ENCODE results near the gene C3. TPM values are rescaled to one million over a fixed set of nuclear protein-coding genes. Genes with fewer than 3 reads are reported as not detected.
A peak's percentile ranks its signal among the peaks of the same experiment; 100 is the strongest.
"Not testable (repeated sequence)": the region's sequence is repeated elsewhere in the genome, so short reads cannot be mapped to it uniquely, and the experiment has no call there.

Gene C3
- total and polyA plus RNA-seq, 2 donors from 2014 or later: 452 to 3,831 TPM

GRCh38 chr19:6765738-6766356 is 45.4 kb upstream of the C3 start:
- Histone ChIP-seq H3K27ac (ENCODE audit: low read depth in 2 of 2, low read length in 2 of 2) (peak overlapping the region; percentile 60 to 77), H3K9me3 (ENCODE audit: control insufficient read depth in 2 of 3, insufficient read depth in 1 of 3, low read length in 3 of 3) (no peaks in the 10 kb centered on the region), H3K9ac (ENCODE audit: low read length in 3 of 3) (peak overlapping the region in 2 of 3 donors; percentile 20 to 30), H3K4me3 (ENCODE audit: low read length in 3 of 3) (peak overlapping the region; percentile 40 to 88 (median 73)), H3K27me3 (ENCODE audit: control insufficient read depth, insufficient read depth, low read length) (no peaks in the 10 kb centered on the region), H3K36me3 (ENCODE audit: control insufficient read depth in 2 of 3, insufficient read depth in 3 of 3, low read length in 3 of 3) (no peaks in the 10 kb centered on the region), H3K4me1 (ENCODE audit: control insufficient read depth in 2 of 3, insufficient read depth in 2 of 3, low read depth in 1 of 3, low read length in 3 of 3) (peaks cover 0 to 13% (median 0%) of the 10 kb centered on the region in 3 donors)
- intact Hi-C loops (cut with DNase I): no loop called here
- TF ChIP-seq CTCF (IDR thresholded peaks at IDR 0.05; ENCODE audit: borderline replicate concordance, extremely low read depth, insufficient read depth): no peak
- no peak for FAIRE-seq
- peak; percentile 80 to 96 (median 84) for DNase-seq

GRCh38 chr19:6762253-6762797 is 41.9 kb upstream of the C3 start:
- H3K36me3 ChIP-seq (ENCODE audit: control insufficient read depth in 2 of 3, insufficient read depth in 3 of 3, low read length in 3 of 3); FAIRE-seq; intact Hi-C loops (cut with DNase I): not testable (repeated sequence)

DNA sequence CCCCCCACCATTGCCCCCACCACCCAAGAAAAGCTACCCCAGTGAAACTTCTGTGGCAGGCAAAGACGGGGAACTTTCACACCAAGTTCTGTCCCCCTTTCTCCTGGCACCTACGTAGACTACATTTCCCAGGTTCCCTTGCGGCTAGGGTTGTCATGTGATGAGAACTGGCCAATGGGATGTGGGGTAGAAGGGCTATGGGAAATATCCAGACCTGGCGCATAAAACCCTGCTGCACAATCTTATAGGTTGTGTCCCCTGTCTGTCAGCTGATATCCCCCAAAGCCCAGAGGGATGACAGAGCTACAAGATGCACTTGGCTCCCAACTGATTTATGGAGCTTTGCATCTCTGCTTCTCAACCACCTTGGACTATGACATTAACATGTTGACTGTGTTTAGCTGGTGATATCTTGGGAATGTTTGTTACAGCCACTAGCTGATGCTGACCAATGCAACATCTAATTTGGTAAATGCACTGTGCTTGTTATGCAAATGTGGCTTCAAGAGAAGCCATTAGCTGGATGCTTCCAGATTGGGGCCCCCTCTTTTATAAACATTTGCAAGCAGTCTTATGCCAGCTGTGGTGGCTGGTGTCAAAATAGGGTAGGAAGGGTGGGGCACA is 40.7 kb upstream of the C3 start:
- DNase-seq: peak in 1 of 5 donors; percentile 9
- no peak for TF ChIP-seq CTCF (IDR thresholded peaks at IDR 0.05; ENCODE audit: borderline replicate concordance, extremely low read depth, insufficient read depth)
- intact Hi-C loops (cut with DNase I): no loop called here
- H3K27me3 ChIP-seq (ENCODE audit: control insufficient read depth, insufficient read depth, low read length): no peaks in the 10 kb centered on the region
- peaks cover 0 to 5% (median 0%) of the 10 kb centered on the region in 3 donors for H3K4me1 ChIP-seq (ENCODE audit: control insufficient read depth in 2 of 3, insufficient read depth in 2 of 3, low read depth in 1 of 3, low read length in 3 of 3)
- H3K4me3 ChIP-seq (ENCODE audit: low read length in 3 of 3): no peak overlapping the region
- FAIRE-seq: no peak
- no peaks in the 10 kb centered on the region for H3K36me3 ChIP-seq (ENCODE audit: control insufficient read depth in 2 of 3, insufficient read depth in 3 of 3, low read length in 3 of 3)
- no peak overlapping the region for H3K9ac ChIP-seq (ENCODE audit: low read length in 3 of 3)
- H3K27ac ChIP-seq (ENCODE audit: low read depth in 2 of 2, low read length in 2 of 2): no peak overlapping the region
- H3K9me3 ChIP-seq (ENCODE audit: control insufficient read depth in 2 of 3, insufficient read depth in 1 of 3, low read length in 3 of 3): no peaks in the 10 kb centered on the region

More at GRCh38 chr19:6762253-6762797, 41.9 kb upstream of the C3 start:
- peak in 1 of 5 donors; percentile 7 for DNase-seq
- peaks cover 0 to 13% (median 0%) of the 10 kb centered on the region in 3 donors for H3K4me1 ChIP-seq (ENCODE audit: control insufficient read depth in 2 of 3, insufficient read depth in 2 of 3, low read depth in 1 of 3, low read length in 3 of 3)
- not testable (repeated sequence) for H3K4me3 ChIP-seq (ENCODE audit: low read length in 3 of 3); H3K9ac ChIP-seq (ENCODE audit: low read length in 3 of 3); H3K27me3 ChIP-seq (ENCODE audit: control insufficient read depth, insufficient read depth, low read length); H3K9me3 ChIP-seq (ENCODE audit: control insufficient read depth in 2 of 3, insufficient read depth in 1 of 3, low read length in 3 of 3); H3K27ac ChIP-seq (ENCODE audit: low read depth in 2 of 2, low read length in 2 of 2)

- H3K27ac ChIP-seq (ENCODE audit: low read depth in 2 of 2, low read length in 2 of 2): no peak overlapping the region
- intact Hi-C loops (cut with DNase I): no loop called here
- FAIRE-seq (no peak), DNase-seq (peak in 2 of 5 donors; percentile 39 to 65)
- H3K36me3 ChIP-seq (ENCODE audit: control insufficient read depth in 2 of 3, insufficient read depth in 3 of 3, low read length in 3 of 3): no peaks in the 10 kb centered on the region
- no peaks in the 10 kb centered on the region for H3K27me3 ChIP-seq (ENCODE audit: control insufficient read depth, insufficient read depth, low read length)
- no peaks in the 10 kb centered on the region for H3K9me3 ChIP-seq (ENCODE audit: control insufficient read depth in 2 of 3, insufficient read depth in 1 of 3, low read length in 3 of 3)
- H3K9ac ChIP-seq (ENCODE audit: low read length in 3 of 3): no peak overlapping the region
- no peak for TF ChIP-seq CTCF (IDR thresholded peaks at IDR 0.05; ENCODE audit: borderline replicate concordance, extremely low read depth, insufficient read depth)
- H3K4me3 ChIP-seq (ENCODE audit: low read length in 3 of 3): no peak overlapping the region
- H3K4me1 ChIP-seq (ENCODE audit: control insufficient read depth in 2 of 3, insufficient read depth in 2 of 3, low read depth in 1 of 3, low read length in 3 of 3): peaks cover 0 to 2% (median 0%) of the 10 kb centered on the region in 3 donors
Measured at GRCh38 chr19:6760606-6761005, 40.2 kb upstream of the C3 start.

All from kidney (tissue), 14 donors.